ENCODE results near the gene GNLY.

Gene GNLY

DNA sequence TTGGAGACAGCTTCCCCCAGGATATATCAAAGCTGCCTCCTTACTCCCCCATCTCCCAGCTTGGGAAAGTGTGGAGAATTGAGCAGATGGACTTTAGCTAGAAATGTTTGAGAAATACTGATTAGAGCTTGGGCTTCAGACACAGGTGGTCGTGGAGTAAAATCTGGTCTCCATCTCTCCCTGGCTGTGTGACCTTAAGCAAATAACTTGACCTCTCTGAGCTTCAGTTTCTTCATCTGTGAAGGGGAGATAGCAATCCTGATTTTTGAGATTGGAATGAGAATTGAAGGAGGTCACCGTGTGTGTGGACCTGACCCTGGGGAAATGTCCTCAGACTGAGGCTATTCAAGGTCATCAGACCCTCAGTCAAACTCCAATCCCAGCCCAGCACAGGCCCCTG is 3.6 kb downstream of the GNLY start:
- H3K4me3 ChIP-seq (ENCODE audit: low read depth, low read length) = no peak overlapping the region
- DNase-seq (ENCODE audit: low read depth) = no peak
- TF ChIP-seq, protein P1, sequence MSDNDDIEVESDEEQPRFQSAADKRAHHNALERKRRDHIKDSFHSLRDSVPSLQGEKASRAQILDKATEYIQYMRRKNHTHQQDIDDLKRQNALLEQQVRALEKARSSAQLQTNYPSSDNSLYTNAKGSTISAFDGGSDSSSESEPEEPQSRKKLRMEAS (IDR thresholded peaks at IDR 0.05; ENCODE audit: low read depth, low read length) = no peak
- TF ChIP-seq, protein P2, sequence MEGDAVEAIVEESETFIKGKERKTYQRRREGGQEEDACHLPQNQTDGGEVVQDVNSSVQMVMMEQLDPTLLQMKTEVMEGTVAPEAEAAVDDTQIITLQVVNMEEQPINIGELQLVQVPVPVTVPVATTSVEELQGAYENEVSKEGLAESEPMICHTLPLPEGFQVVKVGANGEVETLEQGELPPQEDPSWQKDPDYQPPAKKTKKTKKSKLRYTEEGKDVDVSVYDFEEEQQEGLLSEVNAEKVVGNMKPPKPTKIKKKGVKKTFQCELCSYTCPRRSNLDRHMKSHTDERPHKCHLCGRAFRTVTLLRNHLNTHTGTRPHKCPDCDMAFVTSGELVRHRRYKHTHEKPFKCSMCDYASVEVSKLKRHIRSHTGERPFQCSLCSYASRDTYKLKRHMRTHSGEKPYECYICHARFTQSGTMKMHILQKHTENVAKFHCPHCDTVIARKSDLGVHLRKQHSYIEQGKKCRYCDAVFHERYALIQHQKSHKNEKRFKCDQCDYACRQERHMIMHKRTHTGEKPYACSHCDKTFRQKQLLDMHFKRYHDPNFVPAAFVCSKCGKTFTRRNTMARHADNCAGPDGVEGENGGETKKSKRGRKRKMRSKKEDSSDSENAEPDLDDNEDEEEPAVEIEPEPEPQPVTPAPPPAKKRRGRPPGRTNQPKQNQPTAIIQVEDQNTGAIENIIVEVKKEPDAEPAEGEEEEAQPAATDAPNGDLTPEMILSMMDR (IDR thresholded peaks at IDR 0.05; ENCODE audit: low read depth, low read length) = no peak
- no peak for TF ChIP-seq MYC (IDR thresholded peaks at IDR 0.05; ENCODE audit: low read depth, low read length)
- no peak for TF ChIP-seq POLR2A (IDR thresholded peaks at IDR 0.05; ENCODE audit: extremely low read depth, insufficient read length)

DNA sequence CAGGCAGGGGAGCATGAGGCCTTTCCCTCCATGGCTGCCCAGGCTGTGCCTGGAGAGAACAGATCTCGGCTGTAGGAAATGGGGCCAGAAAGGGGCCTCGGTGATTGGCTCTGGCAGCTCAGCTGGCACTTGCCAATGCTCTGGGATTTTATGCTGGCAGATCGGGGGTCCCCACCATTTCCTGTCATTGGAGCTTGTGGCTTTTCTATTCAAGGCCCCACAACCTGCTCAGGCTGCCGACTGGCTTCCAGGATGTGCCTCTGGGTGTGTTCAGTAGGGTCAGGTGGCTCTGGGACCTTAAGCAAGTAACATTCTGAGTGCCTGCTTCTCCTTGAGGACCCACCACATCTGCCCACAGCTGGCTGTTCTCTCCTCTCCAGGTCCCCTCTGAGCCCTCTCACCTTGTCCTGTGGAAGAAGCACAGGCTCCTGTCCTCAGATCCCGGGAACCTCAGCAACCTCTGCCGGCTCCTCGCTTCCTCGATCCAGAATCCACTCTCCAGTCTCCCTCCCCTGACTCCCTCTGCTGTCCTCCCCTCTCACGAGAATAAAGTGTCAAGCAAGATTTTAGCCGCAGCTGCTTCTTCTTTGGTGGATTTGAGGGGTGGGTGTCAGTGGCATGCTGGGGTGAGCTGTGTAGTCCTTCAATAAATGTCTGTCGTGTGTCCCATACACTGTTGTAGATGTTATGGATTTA is 4.2 kb downstream of the GNLY start:
- H3K4me3 ChIP-seq (ENCODE audit: low read depth, low read length) = no peak overlapping the region
- peak; percentile 56 for DNase-seq (ENCODE audit: low read depth)
- TF ChIP-seq MYC (IDR thresholded peaks at IDR 0.05; ENCODE audit: low read depth, low read length) = no peak
- TF ChIP-seq, protein P2 (IDR thresholded peaks at IDR 0.05; ENCODE audit: low read depth, low read length) = no peak
- TF ChIP-seq, protein P1 (IDR thresholded peaks at IDR 0.05; ENCODE audit: low read depth, low read length) = no peak
- no peak for TF ChIP-seq POLR2A (IDR thresholded peaks at IDR 0.05; ENCODE audit: extremely low read depth, insufficient read length)

DNA sequence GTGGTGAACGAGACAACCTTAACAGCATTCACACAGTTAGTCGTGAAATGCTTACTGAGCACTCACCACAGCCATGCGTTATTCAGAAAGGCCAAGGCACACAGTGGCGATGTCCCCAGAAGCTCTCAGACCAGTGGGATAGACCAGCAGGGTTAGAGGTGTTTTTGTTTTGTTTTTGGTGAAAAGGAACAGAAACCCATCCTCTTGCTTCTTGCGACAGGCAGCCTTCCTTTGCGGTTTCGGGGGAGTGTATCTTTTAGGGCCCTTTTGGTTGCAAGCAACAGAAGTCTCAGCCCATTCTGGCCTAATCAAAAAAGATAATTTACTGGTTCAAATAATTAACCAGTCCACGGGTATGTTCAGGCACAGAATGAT is 4.7 kb downstream of the GNLY start:
- peak; percentile 88 for DNase-seq (ENCODE audit: low read depth)
- TF ChIP-seq, protein P1 (IDR thresholded peaks at IDR 0.05; ENCODE audit: low read depth, low read length) = 0 out of 2 replicates have a peak, but pooled peaks have one; percentile 6
- no peak for TF ChIP-seq POLR2A (IDR thresholded peaks at IDR 0.05; ENCODE audit: extremely low read depth, insufficient read length)
- TF ChIP-seq, protein P2 (IDR thresholded peaks at IDR 0.05; ENCODE audit: low read depth, low read length) = no peak
- TF ChIP-seq MYC (IDR thresholded peaks at IDR 0.05; ENCODE audit: low read depth, low read length) = peak; percentile 43; the same call in 1 of the 2 replicates
- H3K4me3 ChIP-seq (ENCODE audit: low read depth, low read length) = no peak overlapping the region

DNA sequence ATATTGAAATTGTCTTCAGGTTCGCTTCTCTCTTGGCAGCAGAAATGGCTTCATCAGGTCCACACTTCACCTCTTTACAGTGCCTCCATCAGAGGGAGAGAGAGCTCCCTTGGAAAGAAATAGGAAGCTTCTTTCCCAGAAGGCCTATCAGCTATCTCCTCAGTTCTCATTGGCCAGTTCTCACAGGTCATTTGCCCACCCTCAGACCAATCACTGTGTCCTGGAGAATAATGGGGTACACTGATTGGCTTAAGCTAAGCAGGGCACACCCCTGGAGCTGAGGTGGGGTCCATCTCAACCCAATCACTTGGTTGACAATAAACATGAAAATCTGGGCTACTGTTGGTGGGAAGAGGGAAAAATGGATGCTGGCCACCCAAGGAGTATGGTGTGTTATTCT is 5.2 kb downstream of the GNLY start:
- DNase-seq (ENCODE audit: low read depth) = peak; percentile 44
- H3K4me3 ChIP-seq (ENCODE audit: low read depth, low read length) = no peak overlapping the region
- TF ChIP-seq MYC (IDR thresholded peaks at IDR 0.05; ENCODE audit: low read depth, low read length) (no peak), POLR2A (IDR thresholded peaks at IDR 0.05; ENCODE audit: extremely low read depth, insufficient read length) (no peak)
- TF ChIP-seq, protein P2 (IDR thresholded peaks at IDR 0.05; ENCODE audit: low read depth, low read length) = no peak
- TF ChIP-seq, protein P1 (IDR thresholded peaks at IDR 0.05; ENCODE audit: low read depth, low read length) = no peak

DNA sequence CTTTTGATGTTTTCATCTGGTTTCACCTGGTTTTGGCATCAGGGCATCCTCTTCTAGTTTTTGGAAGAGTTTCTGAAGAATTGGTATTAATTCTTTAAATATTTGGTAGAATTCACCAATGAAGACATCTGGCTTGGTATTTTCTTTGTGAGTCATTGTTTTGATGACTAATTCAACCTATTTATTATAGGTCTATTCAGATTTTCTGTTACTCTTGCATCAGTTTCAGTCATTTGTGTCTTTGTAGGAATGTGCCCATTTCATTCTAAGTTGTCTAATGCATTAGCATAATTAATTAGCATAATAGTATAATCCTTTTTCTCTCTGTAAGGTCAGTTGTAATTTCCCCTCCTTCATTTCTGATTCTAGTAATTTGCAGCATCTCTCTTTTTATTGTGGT is 8.0 kb downstream of the GNLY start:
- peak; percentile 35 for DNase-seq (ENCODE audit: low read depth)
- TF ChIP-seq MYC (IDR thresholded peaks at IDR 0.05; ENCODE audit: low read depth, low read length) (no peak), POLR2A (IDR thresholded peaks at IDR 0.05; ENCODE audit: extremely low read depth, insufficient read length) (no peak)
- TF ChIP-seq, protein P1 (IDR thresholded peaks at IDR 0.05; ENCODE audit: low read depth, low read length) = no peak
- TF ChIP-seq, protein P2 (IDR thresholded peaks at IDR 0.05; ENCODE audit: low read depth, low read length) = no peak
- no peak overlapping the region for H3K4me3 ChIP-seq (ENCODE audit: low read depth, low read length)
